ENCODE results near the gene RC3H2. TPM values are rescaled to one million over a fixed set of nuclear protein-coding genes. Genes with fewer than 3 reads are reported as not detected.

The RC3H2 gene, protein sequence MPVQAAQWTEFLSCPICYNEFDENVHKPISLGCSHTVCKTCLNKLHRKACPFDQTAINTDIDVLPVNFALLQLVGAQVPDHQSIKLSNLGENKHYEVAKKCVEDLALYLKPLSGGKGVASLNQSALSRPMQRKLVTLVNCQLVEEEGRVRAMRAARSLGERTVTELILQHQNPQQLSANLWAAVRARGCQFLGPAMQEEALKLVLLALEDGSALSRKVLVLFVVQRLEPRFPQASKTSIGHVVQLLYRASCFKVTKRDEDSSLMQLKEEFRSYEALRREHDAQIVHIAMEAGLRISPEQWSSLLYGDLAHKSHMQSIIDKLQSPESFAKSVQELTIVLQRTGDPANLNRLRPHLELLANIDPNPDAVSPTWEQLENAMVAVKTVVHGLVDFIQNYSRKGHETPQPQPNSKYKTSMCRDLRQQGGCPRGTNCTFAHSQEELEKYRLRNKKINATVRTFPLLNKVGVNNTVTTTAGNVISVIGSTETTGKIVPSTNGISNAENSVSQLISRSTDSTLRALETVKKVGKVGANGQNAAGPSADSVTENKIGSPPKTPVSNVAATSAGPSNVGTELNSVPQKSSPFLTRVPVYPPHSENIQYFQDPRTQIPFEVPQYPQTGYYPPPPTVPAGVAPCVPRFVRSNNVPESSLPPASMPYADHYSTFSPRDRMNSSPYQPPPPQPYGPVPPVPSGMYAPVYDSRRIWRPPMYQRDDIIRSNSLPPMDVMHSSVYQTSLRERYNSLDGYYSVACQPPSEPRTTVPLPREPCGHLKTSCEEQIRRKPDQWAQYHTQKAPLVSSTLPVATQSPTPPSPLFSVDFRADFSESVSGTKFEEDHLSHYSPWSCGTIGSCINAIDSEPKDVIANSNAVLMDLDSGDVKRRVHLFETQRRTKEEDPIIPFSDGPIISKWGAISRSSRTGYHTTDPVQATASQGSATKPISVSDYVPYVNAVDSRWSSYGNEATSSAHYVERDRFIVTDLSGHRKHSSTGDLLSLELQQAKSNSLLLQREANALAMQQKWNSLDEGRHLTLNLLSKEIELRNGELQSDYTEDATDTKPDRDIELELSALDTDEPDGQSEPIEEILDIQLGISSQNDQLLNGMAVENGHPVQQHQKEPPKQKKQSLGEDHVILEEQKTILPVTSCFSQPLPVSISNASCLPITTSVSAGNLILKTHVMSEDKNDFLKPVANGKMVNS
- 10 to 100 TPM; 24.8 to 33.7 (median 31.6) TPM for total RNA-seq
- polyA plus RNA-seq = 10 to 100 TPM in 2 of 3 donors, 1 to 10 TPM in 1; 5.6 to 23.4 (median 11.3) TPM
- long read RNA-seq, donor 1, full-length matches to known transcripts = 7 of 13 reads
- long read RNA-seq, donor 1, partial matches to known transcripts = 0 of 13 reads
- long read RNA-seq, donor 1, other reads (novel, unspliced or antisense) = 6 of 13 reads
- long read RNA-seq, donor 2, full-length matches to known transcripts = 9 of 20 reads
- long read RNA-seq, donor 2, partial matches to known transcripts = 5 of 20 reads
- long read RNA-seq, donor 2, other reads (novel, unspliced or antisense) = 6 of 20 reads

GRCh38 chr9:122904823-122905710 is at the start of gene RC3H2:
RC3H2 (minus strand) TSS chr9:122905359; CDS start chr9:122897509, 7,850 bp downstream.
- Histone ChIP-seq H3K9me3 (no peaks in the 10 kb centered on the region), H3K27me3 (ENCODE audit: insufficient read depth in 3 of 3, low read length in 2 of 3) (no peaks in the 10 kb centered on the region), H3K4me3 (peak within 1 kb of the TSS; percentile 84), H3K36me3 (ENCODE audit: insufficient read depth in 1 of 2, low read depth in 1 of 2) (peaks cover 0 to 10% of the 10 kb centered on the region in 2 donors), H3K27ac (peak within 1 kb of the TSS; percentile 87), H3K4me1 (peaks cover 30% of the 10 kb centered on the region)
- TF ChIP-seq, protein P1, sequence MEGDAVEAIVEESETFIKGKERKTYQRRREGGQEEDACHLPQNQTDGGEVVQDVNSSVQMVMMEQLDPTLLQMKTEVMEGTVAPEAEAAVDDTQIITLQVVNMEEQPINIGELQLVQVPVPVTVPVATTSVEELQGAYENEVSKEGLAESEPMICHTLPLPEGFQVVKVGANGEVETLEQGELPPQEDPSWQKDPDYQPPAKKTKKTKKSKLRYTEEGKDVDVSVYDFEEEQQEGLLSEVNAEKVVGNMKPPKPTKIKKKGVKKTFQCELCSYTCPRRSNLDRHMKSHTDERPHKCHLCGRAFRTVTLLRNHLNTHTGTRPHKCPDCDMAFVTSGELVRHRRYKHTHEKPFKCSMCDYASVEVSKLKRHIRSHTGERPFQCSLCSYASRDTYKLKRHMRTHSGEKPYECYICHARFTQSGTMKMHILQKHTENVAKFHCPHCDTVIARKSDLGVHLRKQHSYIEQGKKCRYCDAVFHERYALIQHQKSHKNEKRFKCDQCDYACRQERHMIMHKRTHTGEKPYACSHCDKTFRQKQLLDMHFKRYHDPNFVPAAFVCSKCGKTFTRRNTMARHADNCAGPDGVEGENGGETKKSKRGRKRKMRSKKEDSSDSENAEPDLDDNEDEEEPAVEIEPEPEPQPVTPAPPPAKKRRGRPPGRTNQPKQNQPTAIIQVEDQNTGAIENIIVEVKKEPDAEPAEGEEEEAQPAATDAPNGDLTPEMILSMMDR (IDR thresholded peaks at IDR 0.05) = no peak
- DNase-seq (peak; percentile 98 to 99), ATAC-seq (peak; percentile 98 to 99 (median 98))
- intact Hi-C loops (cut with DNase I) = loop anchor here in 1 of 2 donors (5.0 kb wide), 1 partner anchor 37 kb away; the partner anchor contains the start of gene RABGAP1
- 0% methylated on average over 41 to 77 of the region's 77 CpGs for WGBS, 3 donors

DNA sequence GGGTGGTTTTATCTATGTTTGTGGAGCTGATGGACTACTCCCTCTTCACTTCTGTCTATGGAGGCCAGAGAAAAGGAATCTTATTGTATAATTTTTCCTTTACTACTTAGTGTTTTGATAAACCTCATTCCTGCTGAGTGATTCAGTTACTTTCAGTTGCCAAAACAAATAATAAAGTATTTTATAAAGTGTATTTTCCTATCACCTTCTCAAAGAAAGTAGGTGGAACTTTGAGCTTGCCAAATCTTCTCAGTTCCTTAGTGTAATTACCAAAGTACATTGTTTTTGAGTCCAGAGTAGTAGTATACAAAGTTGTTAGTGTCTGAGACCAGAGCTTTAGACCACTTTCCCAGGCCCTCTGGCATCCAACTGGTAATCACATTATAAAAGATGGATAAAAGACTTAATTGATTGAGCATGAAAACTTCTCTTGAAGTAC is 49.1 kb upstream of the RC3H2 start:
- ATAC-seq (no peak), DNase-seq (no peak)
- Histone ChIP-seq H3K36me3 (ENCODE audit: insufficient read depth in 1 of 2, low read depth in 1 of 2) (peaks cover 0 to under 1% of the 10 kb centered on the region in 2 donors), H3K4me3 (no peak overlapping the region), H3K4me1 (no peaks in the 10 kb centered on the region), H3K27ac (no peak overlapping the region), H3K9me3 (no peaks in the 10 kb centered on the region), H3K27me3 (ENCODE audit: insufficient read depth in 3 of 3, low read length in 2 of 3) (no peaks in the 10 kb centered on the region)
- intact Hi-C loops (cut with DNase I) = no loop called here
- TF ChIP-seq, protein P1 (IDR thresholded peaks at IDR 0.05) = no peak

DNA sequence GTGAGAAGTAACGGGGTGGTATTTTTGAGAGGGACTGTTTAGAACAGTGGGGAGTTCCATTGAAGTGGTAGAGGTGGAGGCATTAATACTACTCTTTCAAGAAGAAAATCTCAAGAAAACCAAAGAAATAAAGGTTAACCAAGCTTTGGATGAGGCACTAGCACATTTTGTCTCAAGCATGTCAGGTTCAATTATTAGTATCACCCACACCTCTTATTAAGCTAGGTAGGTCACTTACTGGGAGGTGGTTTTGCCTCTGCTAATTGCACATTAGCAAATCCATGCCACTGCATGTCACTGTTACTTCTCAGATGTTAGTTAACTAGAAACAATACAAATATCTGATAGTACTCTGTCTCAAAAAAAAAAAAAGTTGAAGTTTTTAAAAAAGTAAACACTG is 45.9 kb upstream of the RC3H2 start:
- TF ChIP-seq, protein P1 (IDR thresholded peaks at IDR 0.05) = no peak
- Histone ChIP-seq H3K4me3 (no peak overlapping the region), H3K9me3 (no peaks in the 10 kb centered on the region), H3K4me1 (peaks cover 6% of the 10 kb centered on the region), H3K27ac (no peak overlapping the region), H3K27me3 (ENCODE audit: insufficient read depth in 3 of 3, low read length in 2 of 3) (no peaks in the 10 kb centered on the region), H3K36me3 (ENCODE audit: insufficient read depth in 1 of 2, low read depth in 1 of 2) (peaks cover 0 to under 1% of the 10 kb centered on the region in 2 donors)
- 87 to 95% (median 93%) methylated on average over 1 of the region's 1 CpG for WGBS, 3 donors
- intact Hi-C loops (cut with DNase I) = no loop called here
- DNase-seq (no peak), ATAC-seq (no peak)

Data from psoas muscle (tissue), 8 donors.